ENCODE measurements around the gene ESYT1. TPM values are rescaled to one million over a fixed set of nuclear protein-coding genes. Genes with fewer than 3 reads are reported as not detected.

ESYT1 gene
- total RNA-seq, 4 donors from 2014 or later = 151 to 245 (median 214) TPM

DNA sequence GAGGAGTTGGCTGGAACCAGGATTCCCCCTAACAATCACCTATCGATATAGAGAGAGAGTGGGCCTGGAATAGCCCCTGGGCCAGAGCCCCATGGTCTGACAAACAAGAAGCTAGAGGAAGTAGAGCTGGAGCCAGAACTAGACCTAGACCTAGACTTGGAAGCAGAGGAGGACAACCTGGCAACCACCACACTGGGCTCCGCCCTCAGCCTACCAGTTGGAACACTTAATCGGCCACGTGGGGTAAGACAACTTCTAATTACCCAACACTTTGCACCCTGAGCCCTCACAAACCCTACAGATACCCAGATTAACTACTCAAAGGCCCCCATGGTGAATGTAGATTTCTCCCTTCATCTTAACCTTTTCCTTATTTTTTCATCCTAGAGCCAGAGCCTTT is 28.3 kb upstream of the ESYT1 start:
- Histone ChIP-seq H3K4me3 (no peak overlapping the region), H3K27me3 (no peaks in the 10 kb centered on the region), H3K4me1 (peaks cover 0 to 11% (median 8%) of the 10 kb centered on the region in 4 donors), H3K27ac (replicated peaks in 1 of 4) (no peak overlapping the region), H3K36me3 (peaks cover 0 to 5% (median 0%) of the 10 kb centered on the region in 4 donors), H3K9me3 (no peaks in the 10 kb centered on the region)
- intact Hi-C loops (cut with DNase I) = loop anchor here (5.0 kb wide), 2 partner anchors 52 to 102 kb away; partner anchors contain the start of gene SUOX
- 92% methylated on average over 4 of the region's 4 CpGs for WGBS
- no peak for DNase-seq (ENCODE audit: extremely low spot score)
- TF ChIP-seq, protein P1, sequence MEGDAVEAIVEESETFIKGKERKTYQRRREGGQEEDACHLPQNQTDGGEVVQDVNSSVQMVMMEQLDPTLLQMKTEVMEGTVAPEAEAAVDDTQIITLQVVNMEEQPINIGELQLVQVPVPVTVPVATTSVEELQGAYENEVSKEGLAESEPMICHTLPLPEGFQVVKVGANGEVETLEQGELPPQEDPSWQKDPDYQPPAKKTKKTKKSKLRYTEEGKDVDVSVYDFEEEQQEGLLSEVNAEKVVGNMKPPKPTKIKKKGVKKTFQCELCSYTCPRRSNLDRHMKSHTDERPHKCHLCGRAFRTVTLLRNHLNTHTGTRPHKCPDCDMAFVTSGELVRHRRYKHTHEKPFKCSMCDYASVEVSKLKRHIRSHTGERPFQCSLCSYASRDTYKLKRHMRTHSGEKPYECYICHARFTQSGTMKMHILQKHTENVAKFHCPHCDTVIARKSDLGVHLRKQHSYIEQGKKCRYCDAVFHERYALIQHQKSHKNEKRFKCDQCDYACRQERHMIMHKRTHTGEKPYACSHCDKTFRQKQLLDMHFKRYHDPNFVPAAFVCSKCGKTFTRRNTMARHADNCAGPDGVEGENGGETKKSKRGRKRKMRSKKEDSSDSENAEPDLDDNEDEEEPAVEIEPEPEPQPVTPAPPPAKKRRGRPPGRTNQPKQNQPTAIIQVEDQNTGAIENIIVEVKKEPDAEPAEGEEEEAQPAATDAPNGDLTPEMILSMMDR (IDR thresholded peaks at IDR 0.05) = no peak
- TF ChIP-seq EP300 (IDR thresholded peaks at IDR 0.05) (no peak), POLR2AphosphoS5 (IDR thresholded peaks at IDR 0.05) (no peak), POLR2A (IDR thresholded peaks at IDR 0.05; ENCODE audit: low read depth) (no peak)

- H3K36me3 ChIP-seq = peaks cover 0 to 5% (median 0%) of the 10 kb centered on the region in 4 donors
- intact Hi-C loops (cut with DNase I) = loop anchor here (5.0 kb wide), 2 partner anchors 54 to 104 kb away; partner anchors contain the start of gene SUOX
- no peak overlapping the region for H3K4me3 ChIP-seq
- H3K4me1 ChIP-seq = peaks cover 10 to 23% (median 20%) of the 10 kb centered on the region in 4 donors
- no peaks in the 10 kb centered on the region for H3K9me3 ChIP-seq
- no peaks in the 10 kb centered on the region for H3K27me3 ChIP-seq
- DNase-seq (ENCODE audit: extremely low spot score) = no peak
- WGBS = 87% methylated on average over 9 of the region's 14 CpGs
- H3K27ac ChIP-seq (replicated peaks in 1 of 4) = no peak overlapping the region
- no peak for TF ChIP-seq POLR2AphosphoS5 (IDR thresholded peaks at IDR 0.05)
- TF ChIP-seq, protein P1 (IDR thresholded peaks at IDR 0.05) = no peak
- TF ChIP-seq POLR2A (IDR thresholded peaks at IDR 0.05; ENCODE audit: low read depth) = no peak
- no peak for TF ChIP-seq EP300 (IDR thresholded peaks at IDR 0.05)
Measured at GRCh38 chr12:56101045-56101444, 27.0 kb upstream of the ESYT1 start.

DNA sequence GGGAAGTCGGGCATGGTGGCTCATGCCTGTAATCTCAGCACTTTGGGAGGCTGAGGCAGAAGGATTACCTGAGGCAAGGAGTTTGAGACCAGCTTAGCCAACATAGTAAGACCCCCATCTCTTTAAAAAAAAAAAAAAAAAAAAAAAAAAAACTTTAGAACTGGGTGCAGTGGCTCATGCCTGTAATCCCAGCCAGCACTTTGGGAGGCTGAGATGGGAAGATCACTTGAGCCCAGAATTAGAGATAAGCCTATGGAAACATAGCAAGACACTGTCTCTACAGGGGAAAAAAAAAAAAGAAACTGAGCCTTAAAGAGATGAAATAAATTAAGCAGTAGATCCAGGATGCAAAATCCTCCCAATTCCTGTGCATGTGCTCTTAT is 25.4 kb upstream of the ESYT1 start:
- no peak for TF ChIP-seq EP300 (IDR thresholded peaks at IDR 0.05)
- TF ChIP-seq POLR2AphosphoS5 (IDR thresholded peaks at IDR 0.05) = no peak
- TF ChIP-seq, protein P1 (IDR thresholded peaks at IDR 0.05) = no peak
- TF ChIP-seq POLR2A (IDR thresholded peaks at IDR 0.05; ENCODE audit: low read depth) = no peak
- Histone ChIP-seq H3K27me3 (no peaks in the 10 kb centered on the region), H3K27ac (replicated peaks in 1 of 4) (peak overlapping the region in 2 of 4 donors; percentile 87), H3K4me3 (no peak overlapping the region), H3K4me1 (peaks cover 16 to 33% (median 28%) of the 10 kb centered on the region in 4 donors), H3K9me3 (no peaks in the 10 kb centered on the region), H3K36me3 (peaks cover 11 to 17% (median 11%) of the 10 kb centered on the region in 4 donors)
- DNase-seq (ENCODE audit: extremely low spot score) = no peak
- 84% methylated on average over 1 of the region's 1 CpG for WGBS
- intact Hi-C loops (cut with DNase I) = loop anchor here (2.0 to 5.0 kb wide), 3 partner anchors 22 to 105 kb away; partner anchors contain the start of genes ERBB3 and SUOX

DNA sequence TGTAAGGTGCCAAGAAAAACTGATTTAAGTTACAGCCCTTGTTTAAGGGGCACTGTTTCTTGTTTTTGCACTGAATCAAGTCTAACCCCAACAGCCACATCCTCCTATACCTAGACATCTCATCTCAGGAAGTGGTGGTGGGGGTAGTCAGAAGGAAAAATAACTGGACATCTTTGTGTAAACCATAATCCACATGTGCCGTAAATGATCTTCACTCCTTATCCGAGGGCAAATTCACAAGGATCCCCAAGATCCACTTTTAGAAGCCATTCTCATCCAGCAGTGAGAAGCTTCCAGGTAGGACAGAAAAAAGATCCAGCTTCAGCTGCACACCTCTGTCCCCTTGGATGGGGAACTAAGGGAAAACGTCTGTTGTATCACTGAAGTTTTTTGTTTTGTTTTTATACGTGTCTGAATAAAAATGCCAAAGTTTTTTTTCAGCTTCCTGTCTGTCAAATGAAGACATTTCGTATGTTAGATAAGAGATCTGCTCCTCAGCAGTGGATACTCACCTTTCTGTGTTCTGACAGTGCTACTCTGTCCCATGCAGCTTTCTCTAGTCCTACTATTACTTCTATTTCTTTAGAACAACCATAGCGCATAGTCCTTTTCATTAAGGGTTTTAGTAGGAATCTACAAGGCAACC is 24.9 kb upstream of the ESYT1 start:
- no peak for DNase-seq (ENCODE audit: extremely low spot score)
- H3K4me3 ChIP-seq = peak overlapping the region; percentile 67 to 91 (median 72)
- intact Hi-C loops (cut with DNase I) = loop anchor here (2.0 to 5.0 kb wide), 3 partner anchors 22 to 106 kb away; partner anchors contain the start of genes ERBB3 and SUOX
- H3K9me3 ChIP-seq = no peaks in the 10 kb centered on the region
- TF ChIP-seq EP300 (IDR thresholded peaks at IDR 0.05) = no peak
- TF ChIP-seq, protein P1 (IDR thresholded peaks at IDR 0.05) = no peak
- TF ChIP-seq POLR2A (IDR thresholded peaks at IDR 0.05; ENCODE audit: low read depth) = no peak
- no peak for TF ChIP-seq POLR2AphosphoS5 (IDR thresholded peaks at IDR 0.05)
- H3K36me3 ChIP-seq = peaks cover 16 to 22% (median 16%) of the 10 kb centered on the region in 4 donors
- H3K27ac ChIP-seq (replicated peaks in 1 of 4) = peak overlapping the region; percentile 87 to 90 (median 88)
- peaks cover 16 to 33% (median 28%) of the 10 kb centered on the region in 4 donors for H3K4me1 ChIP-seq
- WGBS = 60% methylated on average over 6 of the region's 6 CpGs
- H3K27me3 ChIP-seq = no peaks in the 10 kb centered on the region
